K562 (cell line): ENCODE data around the gene RAP1A.

Source experiments
- FOXK1 ChIP-seq: sonication (generic); formaldehyde crosslinking; IDR thresholded peaks from 2 replicates; pipeline ENCODE4 v1.8.0; 2022; ENCODE audit warnings: missing genetic modification reagents, mild to moderate bottlenecking, borderline replicate concordance
- KDM1A ChIP-seq, 2 experiments: fragments of 450-650 bp; IDR thresholded peaks; 2 replicates each; pipeline ENCODE4 v1.6.1; 2016; ENCODE audit warnings: mild to moderate bottlenecking in 2 of 2
- KLF10 ChIP-seq: fragments of 250-450 bp; sonication (Bioruptor Pico); IDR thresholded peaks from 2 replicates; pipeline ENCODE4 v1.6.1; 2021; ENCODE audit warnings: matching md5 sums
- LARP7 ChIP-seq: fragments of 450-650 bp; IDR thresholded peaks from 2 replicates; pipeline ENCODE4 v1.6.1; 2016
- SOX6 ChIP-seq: fragments of 450-650 bp; IDR thresholded peaks from 2 replicates; pipeline ENCODE4 v1.6.1; 2014; ENCODE audit warnings: mild to moderate bottlenecking
- ZFX ChIP-seq: sonication (generic); formaldehyde crosslinking; IDR thresholded peaks from 2 replicates; pipeline ENCODE4 v1.8.0; 2022; ENCODE audit warnings: mild to moderate bottlenecking, missing genetic modification reagents, moderate library complexity
- ZNF133 ChIP-seq: fragments of 250-450 bp; sonication (Bioruptor Pico); IDR thresholded peaks from 2 replicates; pipeline ENCODE4 v1.4.0; 2020; ENCODE audit warnings: mild to moderate bottlenecking
- ZNF232 ChIP-seq: sonication (generic); formaldehyde crosslinking; IDR thresholded peaks from 2 replicates; pipeline ENCODE4 v1.8.0; 2022; ENCODE audit warnings: mild to moderate bottlenecking, missing genetic modification reagents
- ZNF282 ChIP-seq: sonication (generic); formaldehyde crosslinking; IDR thresholded peaks from 2 replicates; pipeline ENCODE4 v1.8.1; 2023; ENCODE audit warnings: missing genetic modification reagents
- TF ChIP-seq, protein P1 (sequence below): fragments of 450-650 bp; IDR thresholded peaks from 2 replicates; pipeline ENCODE4 v1.6.1; 2016; ENCODE audit warnings: antibody characterized with exemption
- TF ChIP-seq, protein P2 (sequence below), 2 experiments: fragments of 450-650 bp; formaldehyde crosslinking in 1 of 2; IDR thresholded peaks; 2 replicates each; pipeline versions ENCODE4 v1.4.0 to v1.6.1; 2014 to 2020; ENCODE audit warnings: mild to moderate bottlenecking in 2 of 2, borderline replicate concordance in 1 of 2, low read depth in 1 of 2
- TF ChIP-seq, protein P3 (sequence below): IDR thresholded peaks from 2 replicates; pipeline ENCODE4 v1.6.1; 2011; ENCODE audit not compliant: insufficient read length; ENCODE audit errors: extremely low read depth
- TF ChIP-seq, protein P4 (sequence below), 3 experiments: IDR thresholded peaks in 2 of 3; conservative IDR thresholded peaks in 1 of 3; 2 replicates each; pipeline ENCODE4 v1.5.1; 2011 to 2012; ENCODE audit warnings: low read length in 3 of 3, mild to moderate bottlenecking in 3 of 3, control low read depth in 2 of 3, improper control_type of control experiment in 1 of 3, inconsistent platforms in 1 of 3, low read depth in 1 of 3, mixed read lengths in 1 of 3, moderate library complexity in 1 of 3; ENCODE audit not compliant: insufficient read depth in 2 of 3

DNA sequence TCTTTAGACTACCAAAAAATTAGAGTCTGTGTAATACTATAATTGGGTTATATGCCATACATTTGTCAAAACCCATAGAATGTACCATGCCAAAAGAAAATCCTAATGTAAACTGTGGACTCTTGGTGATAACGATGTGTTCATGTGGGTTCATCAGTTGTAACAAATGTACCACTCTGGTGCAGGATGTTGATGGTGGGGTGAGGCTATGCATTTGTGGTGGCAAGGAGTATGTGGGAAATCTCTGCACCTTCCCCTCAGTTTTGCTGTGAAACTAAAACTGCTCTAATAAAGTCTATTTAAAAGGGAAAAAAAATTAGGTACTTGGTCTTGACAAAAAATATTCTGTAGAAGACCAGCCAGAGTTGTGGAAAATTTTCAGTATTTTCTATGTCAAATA, 76.2 kb downstream of the RAP1A start:
- TF ChIP-seq KDM1A (IDR thresholded peaks at IDR 0.05) (no peak), ZFX (no peak), ZNF133 (CRISPR knock-in tag) (no peak), LARP7 (no peak), ZNF232 (no peak), KLF10 (CRISPR knock-in tag) (no peak), SOX6 (no peak), FOXK1 (no peak), ZNF282 (CRISPR knock-in tag) (no peak)
- TF ChIP-seq, protein P1, sequence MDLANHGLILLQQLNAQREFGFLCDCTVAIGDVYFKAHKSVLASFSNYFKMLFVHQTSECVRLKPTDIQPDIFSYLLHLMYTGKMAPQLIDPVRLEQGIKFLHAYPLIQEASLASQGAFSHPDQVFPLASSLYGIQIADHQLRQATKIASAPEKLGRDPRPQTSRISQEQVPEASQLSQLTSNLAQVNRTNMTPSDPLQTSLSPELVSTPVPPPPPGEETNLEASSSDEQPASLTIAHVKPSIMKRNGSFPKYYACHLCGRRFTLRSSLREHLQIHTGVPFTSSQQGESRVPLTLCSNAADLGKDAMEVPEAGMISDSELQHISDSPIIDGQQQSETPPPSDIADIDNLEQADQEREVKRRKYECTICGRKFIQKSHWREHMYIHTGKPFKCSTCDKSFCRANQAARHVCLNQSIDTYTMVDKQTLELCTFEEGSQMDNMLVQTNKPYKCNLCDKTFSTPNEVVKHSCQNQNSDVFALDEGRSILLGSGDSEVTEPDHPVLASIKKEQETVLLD: no peak
- TF ChIP-seq, protein P2, sequence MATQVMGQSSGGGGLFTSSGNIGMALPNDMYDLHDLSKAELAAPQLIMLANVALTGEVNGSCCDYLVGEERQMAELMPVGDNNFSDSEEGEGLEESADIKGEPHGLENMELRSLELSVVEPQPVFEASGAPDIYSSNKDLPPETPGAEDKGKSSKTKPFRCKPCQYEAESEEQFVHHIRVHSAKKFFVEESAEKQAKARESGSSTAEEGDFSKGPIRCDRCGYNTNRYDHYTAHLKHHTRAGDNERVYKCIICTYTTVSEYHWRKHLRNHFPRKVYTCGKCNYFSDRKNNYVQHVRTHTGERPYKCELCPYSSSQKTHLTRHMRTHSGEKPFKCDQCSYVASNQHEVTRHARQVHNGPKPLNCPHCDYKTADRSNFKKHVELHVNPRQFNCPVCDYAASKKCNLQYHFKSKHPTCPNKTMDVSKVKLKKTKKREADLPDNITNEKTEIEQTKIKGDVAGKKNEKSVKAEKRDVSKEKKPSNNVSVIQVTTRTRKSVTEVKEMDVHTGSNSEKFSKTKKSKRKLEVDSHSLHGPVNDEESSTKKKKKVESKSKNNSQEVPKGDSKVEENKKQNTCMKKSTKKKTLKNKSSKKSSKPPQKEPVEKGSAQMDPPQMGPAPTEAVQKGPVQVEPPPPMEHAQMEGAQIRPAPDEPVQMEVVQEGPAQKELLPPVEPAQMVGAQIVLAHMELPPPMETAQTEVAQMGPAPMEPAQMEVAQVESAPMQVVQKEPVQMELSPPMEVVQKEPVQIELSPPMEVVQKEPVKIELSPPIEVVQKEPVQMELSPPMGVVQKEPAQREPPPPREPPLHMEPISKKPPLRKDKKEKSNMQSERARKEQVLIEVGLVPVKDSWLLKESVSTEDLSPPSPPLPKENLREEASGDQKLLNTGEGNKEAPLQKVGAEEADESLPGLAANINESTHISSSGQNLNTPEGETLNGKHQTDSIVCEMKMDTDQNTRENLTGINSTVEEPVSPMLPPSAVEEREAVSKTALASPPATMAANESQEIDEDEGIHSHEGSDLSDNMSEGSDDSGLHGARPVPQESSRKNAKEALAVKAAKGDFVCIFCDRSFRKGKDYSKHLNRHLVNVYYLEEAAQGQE (IDR thresholded peaks at IDR 0.05; ENCODE audit: borderline replicate concordance): no peak
- TF ChIP-seq, protein P2 (CRISPR knock-in tag; IDR thresholded peaks at IDR 0.05; ENCODE audit: low read depth): no peak
- TF ChIP-seq, protein P3, sequence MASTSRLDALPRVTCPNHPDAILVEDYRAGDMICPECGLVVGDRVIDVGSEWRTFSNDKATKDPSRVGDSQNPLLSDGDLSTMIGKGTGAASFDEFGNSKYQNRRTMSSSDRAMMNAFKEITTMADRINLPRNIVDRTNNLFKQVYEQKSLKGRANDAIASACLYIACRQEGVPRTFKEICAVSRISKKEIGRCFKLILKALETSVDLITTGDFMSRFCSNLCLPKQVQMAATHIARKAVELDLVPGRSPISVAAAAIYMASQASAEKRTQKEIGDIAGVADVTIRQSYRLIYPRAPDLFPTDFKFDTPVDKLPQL: no peak
- TF ChIP-seq, protein P4, sequence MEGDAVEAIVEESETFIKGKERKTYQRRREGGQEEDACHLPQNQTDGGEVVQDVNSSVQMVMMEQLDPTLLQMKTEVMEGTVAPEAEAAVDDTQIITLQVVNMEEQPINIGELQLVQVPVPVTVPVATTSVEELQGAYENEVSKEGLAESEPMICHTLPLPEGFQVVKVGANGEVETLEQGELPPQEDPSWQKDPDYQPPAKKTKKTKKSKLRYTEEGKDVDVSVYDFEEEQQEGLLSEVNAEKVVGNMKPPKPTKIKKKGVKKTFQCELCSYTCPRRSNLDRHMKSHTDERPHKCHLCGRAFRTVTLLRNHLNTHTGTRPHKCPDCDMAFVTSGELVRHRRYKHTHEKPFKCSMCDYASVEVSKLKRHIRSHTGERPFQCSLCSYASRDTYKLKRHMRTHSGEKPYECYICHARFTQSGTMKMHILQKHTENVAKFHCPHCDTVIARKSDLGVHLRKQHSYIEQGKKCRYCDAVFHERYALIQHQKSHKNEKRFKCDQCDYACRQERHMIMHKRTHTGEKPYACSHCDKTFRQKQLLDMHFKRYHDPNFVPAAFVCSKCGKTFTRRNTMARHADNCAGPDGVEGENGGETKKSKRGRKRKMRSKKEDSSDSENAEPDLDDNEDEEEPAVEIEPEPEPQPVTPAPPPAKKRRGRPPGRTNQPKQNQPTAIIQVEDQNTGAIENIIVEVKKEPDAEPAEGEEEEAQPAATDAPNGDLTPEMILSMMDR (IDR thresholded peaks at IDR 0.05 in 2 of 3, conservative IDR thresholded peaks at IDR 0.05 in 1 of 3; ENCODE audit: insufficient read depth in 2 of 3, low read depth in 1 of 3, low read length in 3 of 3): no peak
